K562 (cell line): ENCODE results near the gene PTPRT. TPM values are rescaled to one million over a fixed set of nuclear protein-coding genes. Genes with fewer than 3 reads are reported as not detected.

Experiments
- ATAC-seq: fragments of 200-7000 bp; cut with Tn5 transposase; 3 replicates; pipeline ENCODE4 v1.9.1; 2020; ENCODE audit warnings: moderate library complexity
- BruUV-seq: library from RNA; stranded (reverse); fragments of 400-500 nt; replicated peaks from 2 replicates; lab custom pipeline; 2021; lab: Mats Ljungman, UMichigan
- CTCF ChIA-PET: fragments of 300-600 bp; formaldehyde crosslinking; extraction: SDS; loops from one replicate; lab custom pipeline; 2021; ENCODE audit warnings: low intra/inter-chr PET ratio; lab: Yijun Ruan, JAX
- POLR2A ChIA-PET: fragments of 300-600, 350-650 bp; sonication (Branson Sonifier 250); formaldehyde crosslinking; extraction: SDS; loops from one replicate; lab custom pipeline; 2021; ENCODE audit warnings: antibody characterized with exemption, inconsistent platforms; lab: Yijun Ruan, JAX
- DNase-seq, 4 experiments: peaks; one replicate each; pipeline versions ENCODE4 v3.0.0 to v3.0.0-alpha.2; 2011 to 2018; ENCODE audit warnings: low spot score in 3 of 4, mixed read lengths in 3 of 4; ENCODE audit errors: extremely low read depth in 1 of 4
- FAIRE-seq: peaks from 2 replicates; lab custom pipeline; 2011; peaks lifted over from hg19 to GRCh38; lab: Jason Lieb, UNC
- H2AFZ ChIP-seq: 2 replicates; pipeline ENCODE4 v1.6.0; 2011; ENCODE audit warnings: low read depth, low read length, control low read depth, inconsistent platforms
- H3K27ac ChIP-seq: fragments of 200-600 bp; 3 replicates; pipeline ENCODE4 v1.8.0; 2011; ENCODE audit warnings: low read depth, mild to moderate bottlenecking, control low read depth, inconsistent platforms, low read length, moderate library complexity, mixed read lengths; ENCODE audit errors: extremely low read depth
- H3K27me3 ChIP-seq, 2 experiments: fragments of 300-600 bp in 1 of 2; 2 replicates in 1 of 2; 3 replicates in 1 of 2; pipeline versions ENCODE4 v1.6.0 to v1.8.0; 2011; ENCODE audit warnings: inconsistent platforms in 2 of 2, low read length in 2 of 2, mild to moderate bottlenecking in 1 of 2, mixed read lengths in 1 of 2, moderate library complexity in 1 of 2; ENCODE audit not compliant: control insufficient read depth in 2 of 2, insufficient read depth in 2 of 2
- H3K36me3 ChIP-seq: fragments of 300-600 bp; 3 replicates; pipeline ENCODE4 v1.8.0; 2011; ENCODE audit warnings: mild to moderate bottlenecking, low read length, inconsistent platforms; ENCODE audit not compliant: control insufficient read depth, insufficient read depth
- H3K4me1 ChIP-seq, 2 experiments: fragments of 200-600 bp in 1 of 2; replicated peaks in 1 of 2; 2 replicates in 1 of 2; 3 replicates in 1 of 2; pipeline versions ENCODE4 v1.5.1 to v1.8.0; 2011; ENCODE audit warnings: inconsistent platforms in 2 of 2, low read length in 2 of 2, mild to moderate bottlenecking in 1 of 2, mixed read lengths in 1 of 2, moderate library complexity in 1 of 2; ENCODE audit not compliant: control insufficient read depth in 2 of 2, insufficient read depth in 2 of 2
- H3K4me2 ChIP-seq: 2 replicates; pipeline ENCODE4 v1.6.1; 2011; ENCODE audit warnings: low read length, control low read depth, inconsistent platforms, mixed read lengths; ENCODE audit not compliant: insufficient read depth
- H3K4me3 ChIP-seq: fragments of 200-600 bp; sonication (generic), shearing (Covaris generic); 2 replicates; pipeline ENCODE4 v1.5.1; 2016; ENCODE audit warnings: control low read depth, inconsistent platforms
- H3K79me2 ChIP-seq: fragments of 200-600 bp; 3 replicates; pipeline ENCODE4 v1.8.0; 2011; ENCODE audit warnings: low read length, inconsistent platforms; ENCODE audit not compliant: control insufficient read depth, insufficient read depth
- H3K9ac ChIP-seq, 2 experiments: 2 replicates each; pipeline versions ENCODE4 v1.6.0 to v1.6.1; 2011; ENCODE audit warnings: low read depth in 2 of 2, low read length in 2 of 2, control low read depth in 1 of 2, inconsistent platforms in 1 of 2, mild to moderate bottlenecking in 1 of 2, mixed read lengths in 1 of 2; ENCODE audit not compliant: insufficient read depth in 1 of 2
- H3K9me1 ChIP-seq: one replicate; pipeline ENCODE4 v1.6.0; 2011; ENCODE audit warnings: inconsistent platforms, mild to moderate bottlenecking, low read length, moderate library complexity; ENCODE audit not compliant: control insufficient read depth, insufficient read depth
- H3K9me3 ChIP-seq: replicated peaks from 2 replicates; pipeline ENCODE4 v1.5.1; 2011; ENCODE audit warnings: low read depth, low read length, inconsistent platforms; ENCODE audit not compliant: control insufficient read depth, insufficient read depth
- H4K20me1 ChIP-seq: replicated peaks from 2 replicates; pipeline ENCODE4 v1.6.1; 2011; ENCODE audit warnings: low read length, inconsistent platforms, mixed read lengths; ENCODE audit not compliant: control insufficient read depth, insufficient read depth
- EGR1 ChIP-seq: fragments of 450-650 bp; conservative IDR thresholded peaks from 2 replicates; pipeline ENCODE4 v1.6.1; 2017; ENCODE audit warnings: mild to moderate bottlenecking
- KLF13 ChIP-seq: fragments of 450-650 bp; IDR thresholded peaks from 2 replicates; pipeline ENCODE4 v1.6.1; 2016; ENCODE audit warnings: missing genetic modification characterization, low read depth, mild to moderate bottlenecking, missing compliant biosample characterization, moderate library complexity, borderline replicate concordance
- MCM2 ChIP-seq: fragments of 450-650 bp; IDR thresholded peaks from 2 replicates; pipeline ENCODE4 v1.6.1; 2017; ENCODE audit warnings: low read depth, mild to moderate bottlenecking
- MTA1 ChIP-seq: fragments of 450-650 bp; IDR thresholded peaks from 2 replicates; pipeline ENCODE4 v1.6.1; 2017; ENCODE audit warnings: borderline replicate concordance
- PRMT5 ChIP-seq: sonication (generic); formaldehyde crosslinking; IDR thresholded peaks from 2 replicates; pipeline ENCODE4 v1.5.0; 2020; ENCODE audit warnings: missing genetic modification reagents
- RFX1 ChIP-seq: fragments of 450-650 bp; IDR thresholded peaks from 2 replicates; pipeline ENCODE4 v1.6.1; 2016; ENCODE audit warnings: mild to moderate bottlenecking, moderate library complexity
- YBX1 ChIP-seq: fragments of 450-650 bp; IDR thresholded peaks from 2 replicates; pipeline ENCODE4 v1.7.1; 2016; ENCODE audit warnings: mild to moderate bottlenecking
- ZNF507 ChIP-seq: conservative IDR thresholded peaks from 2 replicates; pipeline ENCODE4 v1.6.1; 2017; ENCODE audit warnings: missing genetic modification characterization, missing compliant biosample characterization
- WGBS: fragments of 100-300 bp; shearing (Covaris generic); methylation state at CpG from one replicate; pipeline ENCODE4 v1.1.6; 2016; ENCODE audit warnings: low coverage, mixed read lengths; ENCODE audit not compliant: insufficient coverage; ENCODE audit errors: missing lambda C conversion rate; 5-methylcytosine and 5-hydroxymethylcytosine counted together
- in situ Hi-C: fragments of 300-500 bp; cut with MboI; formaldehyde crosslinking; loops from 4 replicates; pipeline ENCODE4 v1.15.0; 2018; ENCODE audit warnings: inconsistent platforms, mixed read lengths
- intact Hi-C: fragments of 100-400 bp; cut with micrococcal nuclease; formaldehyde crosslinking; loops from 2 replicates; pipeline ENCODE4 v1.14.2; 2022
- polyA plus RNA-seq, 8 experiments: library from polyadenylated mRNA; depleted of rRNA in 4 of 8; stranded (reverse) in 5 of 8; unstranded in 3 of 8; fragments of >200 nt; fragmentation: Nextera tagmentation in 2 of 8; fragmentation: Illumina TruSeq in 1 of 8; extraction: Ambion mirVana in 2 of 8; extraction: Trizol in 1 of 8; gene quantifications; 2 replicates each; pipeline versions ENCODE4 v1.2.1 to v1.2.3, GENCODE V29; 2011 to 2014; ENCODE audit warnings: inconsistent platforms in 1 of 8, missing spikeins in 1 of 8
- total RNA-seq, 7 experiments: library from RNA; depleted of rRNA in 6 of 7; stranded (reverse); fragments of >200 nt in 6 of 7; fragmentation: Illumina TruSeq in 2 of 7; extraction: Trizol in 2 of 7; gene quantifications; 2 replicates each; pipeline versions ENCODE4 v1.2.1 to v1.2.3, GENCODE V29; 2011 to 2021; ENCODE audit warnings: low replicate concordance in 1 of 7

Gene PTPRT
- total and polyA plus RNA-seq, 9 of the 15 experiments (the other 6 are each of a cell fraction or from before 2014, with no cell fraction given): not detected

DNA sequence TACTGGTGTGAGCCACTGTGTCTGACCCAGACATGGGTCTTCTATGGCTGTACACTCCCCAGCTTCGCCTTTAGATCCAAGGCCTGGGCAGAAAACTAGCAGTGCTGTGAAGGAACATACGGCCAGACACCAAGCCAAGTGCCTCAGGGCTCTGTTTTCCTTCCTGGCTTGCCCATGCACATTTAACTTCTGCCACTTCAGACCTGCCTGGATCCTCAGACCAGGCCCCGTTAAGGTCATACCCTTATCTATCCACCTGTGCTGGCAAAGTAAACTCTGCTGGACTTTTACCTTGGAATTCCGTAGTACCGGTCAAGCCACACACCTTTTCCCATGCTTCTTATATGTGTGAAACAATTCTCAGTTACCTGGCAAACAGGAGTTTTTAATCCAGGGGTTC lies 644.8 kb downstream of the PTPRT start:
- no peaks in the 10 kb centered on the region for H3K4me1 ChIP-seq
- in situ Hi-C loops: no loop called here
- DNase-seq (no peak), ATAC-seq (no peak), FAIRE-seq (no peak)
- no peak overlapping the region for H2AFZ ChIP-seq
- intact Hi-C loops: no loop called here
- H3K36me3 ChIP-seq: no peaks in the 10 kb centered on the region
- POLR2A ChIA-PET: no interaction called here
- H3K4me2 ChIP-seq: no peak overlapping the region
- 0% methylated on average over 5 of the region's 5 CpGs for WGBS
- no peaks in the 10 kb centered on the region for H4K20me1 ChIP-seq
- BruUV-seq: no TSS peak
- H3K27me3 ChIP-seq: no peaks in the 10 kb centered on the region
- no peaks in the 10 kb centered on the region for H3K9me3 ChIP-seq
- H3K9me1 ChIP-seq: no peaks in the 10 kb centered on the region
- no peak overlapping the region for H3K27ac ChIP-seq
- no peak overlapping the region for H3K4me3 ChIP-seq
- no peak overlapping the region for H3K9ac ChIP-seq
- no peak for TF ChIP-seq PRMT5 (CRISPR knock-in tag)
- no peak for TF ChIP-seq ZNF507 (tag)
- no peak for TF ChIP-seq MCM2
- TF ChIP-seq YBX1: no peak
- TF ChIP-seq RFX1: no peak
- TF ChIP-seq, all 486 proteins: peak for 0
- H3K79me2 ChIP-seq: no peaks in the 10 kb centered on the region
- CTCF ChIA-PET: no interaction called here

- in situ Hi-C loops: no loop called here
- no peak for DNase-seq
- H3K79me2 ChIP-seq: no peaks in the 10 kb centered on the region
- ATAC-seq: no peak
- H3K27me3 ChIP-seq: peaks cover 0 to 6% of the 10 kb centered on the region in 2 experiments; a peak in 1 of 5 replicates
- H3K9ac ChIP-seq: no peak overlapping the region
- POLR2A ChIA-PET: no interaction called here
- no peak overlapping the region for H3K27ac ChIP-seq
- no TSS peak for BruUV-seq
- H3K9me1 ChIP-seq: no peaks in the 10 kb centered on the region
- no peak for FAIRE-seq
- H3K4me3 ChIP-seq: no peak overlapping the region
- H3K4me1 ChIP-seq: no peaks in the 10 kb centered on the region
- no peak overlapping the region for H2AFZ ChIP-seq
- H3K9me3 ChIP-seq: no peaks in the 10 kb centered on the region
- 1% methylated on average over 9 of the region's 9 CpGs for WGBS
- CTCF ChIA-PET: no interaction called here
- no peaks in the 10 kb centered on the region for H4K20me1 ChIP-seq
- no peak overlapping the region for H3K4me2 ChIP-seq
- intact Hi-C loops: loop anchor here (10.0 kb wide), 1 partner anchor 58 kb away; no protein-coding TSS in a partner anchor
- H3K36me3 ChIP-seq: no peaks in the 10 kb centered on the region
- TF ChIP-seq MTA1 (no peak), RFX1 (no peak), EGR1 (no peak), KLF13 (no peak)
Measured at GRCh38 chr20:42532831-42533230, 656.9 kb downstream of the PTPRT start.
